ENCODE results near the gene RBBP8NL.

Gene RBBP8NL

DNA sequence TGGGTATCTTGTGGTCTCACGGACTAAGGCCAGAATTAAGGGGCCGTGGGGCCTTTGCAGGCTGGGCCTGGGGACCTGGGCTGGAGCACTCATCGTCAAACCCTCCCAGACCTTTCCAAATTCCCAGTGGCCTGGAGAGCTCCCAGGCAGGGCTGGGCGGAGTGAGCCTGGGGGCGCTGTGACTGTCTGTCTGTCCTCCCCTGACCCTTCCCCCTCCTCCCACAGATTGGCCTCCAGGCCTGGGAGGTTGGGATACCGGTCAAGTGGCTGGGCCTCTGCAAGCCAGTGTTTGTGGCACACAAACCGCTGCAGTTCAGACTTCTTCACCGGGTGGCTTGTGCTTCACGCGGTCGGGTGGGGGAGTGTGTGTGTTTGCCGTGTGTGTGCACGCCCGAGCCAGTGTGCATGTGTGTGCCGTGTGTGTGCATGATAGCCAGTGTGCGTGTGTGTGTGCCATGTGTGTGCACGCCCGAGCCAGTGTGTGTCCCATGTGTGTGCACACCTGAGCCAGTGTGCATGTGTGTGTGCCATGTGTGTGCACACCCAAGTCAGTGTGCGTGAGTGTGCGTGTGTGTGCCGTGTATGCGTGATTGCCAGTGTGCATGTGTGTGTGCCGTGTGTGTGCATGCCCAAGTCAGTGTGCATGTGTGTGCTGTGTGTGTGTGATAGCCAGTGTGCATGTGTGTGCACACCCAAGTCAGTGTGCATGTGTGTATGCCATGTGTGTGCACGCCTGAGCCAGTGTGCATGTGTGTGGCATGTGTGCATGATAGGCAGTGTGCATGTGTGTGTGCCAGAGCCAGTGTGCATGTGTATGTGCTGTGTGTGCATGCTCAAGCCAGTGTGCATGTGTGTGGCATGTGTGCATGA lies 6.3 kb downstream of the RBBP8NL start:
- DNase-seq, result peak; percentile 49 to 56
- H3K9me3 ChIP-seq (ENCODE audit: insufficient read depth, low read depth, low read length), result peaks cover 7% of the 10 kb centered on the region
- H3K18ac ChIP-seq (ENCODE audit: low read length), result no peak overlapping the region
- no peak overlapping the region for H2AK5ac ChIP-seq (ENCODE audit: low read length)
- no peak overlapping the region for H2BK5ac ChIP-seq (ENCODE audit: low read depth, low read length, poor library complexity)
- H3K4me2 ChIP-seq (ENCODE audit: low read length), result no peak overlapping the region
- no peaks in the 10 kb centered on the region for H3K27me3 ChIP-seq (ENCODE audit: insufficient read depth, low read length)
- peak overlapping the region; percentile 39 for H3K4me3 ChIP-seq (ENCODE audit: low read depth, low read length)
- H3K36me3 ChIP-seq (ENCODE audit: control insufficient read depth in 1 of 2, insufficient read depth in 2 of 2, low read length in 2 of 2), result peaks cover 4 to 5% of the 10 kb centered on the region in 2 experiments
- H3K27ac ChIP-seq (ENCODE audit: low read depth, low read length), result no peak overlapping the region
- no peak overlapping the region for H2BK12ac ChIP-seq (ENCODE audit: low read length)
- H3K79me1 ChIP-seq (ENCODE audit: low read length), result no peaks in the 10 kb centered on the region
- H3K14ac ChIP-seq (ENCODE audit: low read length), result no peak overlapping the region
- H3K4me1 ChIP-seq (ENCODE audit: control insufficient read depth in 1 of 2, insufficient read depth in 2 of 2, low read length in 2 of 2), result peaks cover 23 to 31% of the 10 kb centered on the region in 2 experiments
- H2BK120ac ChIP-seq (ENCODE audit: insufficient read depth, low read length, poor library complexity), result no peak overlapping the region
- no peak overlapping the region for H3K23ac ChIP-seq (ENCODE audit: low read length)
- H4K91ac ChIP-seq (ENCODE audit: low read depth, low read length), result no peak overlapping the region
- H3K79me2 ChIP-seq (ENCODE audit: control insufficient read depth, insufficient read depth, low read length, poor library complexity), result peaks cover 3% of the 10 kb centered on the region
- no peak overlapping the region for H3K4ac ChIP-seq (ENCODE audit: low read depth, low read length)
- no peak overlapping the region for H4K12ac ChIP-seq (ENCODE audit: low read depth, low read length)
- H3K9ac ChIP-seq (ENCODE audit: low read length), result no peak overlapping the region
- H2AFZ ChIP-seq (ENCODE audit: insufficient read depth, low read length, poor library complexity), result no peak overlapping the region
- no peak overlapping the region for H4K8ac ChIP-seq (ENCODE audit: low read depth, low read length)
- WGBS (ENCODE audit: extremely low coverage, insufficient coverage, insufficient read length), result no CpG with 5 or more reads among the region's 24 CpGs

DNA sequence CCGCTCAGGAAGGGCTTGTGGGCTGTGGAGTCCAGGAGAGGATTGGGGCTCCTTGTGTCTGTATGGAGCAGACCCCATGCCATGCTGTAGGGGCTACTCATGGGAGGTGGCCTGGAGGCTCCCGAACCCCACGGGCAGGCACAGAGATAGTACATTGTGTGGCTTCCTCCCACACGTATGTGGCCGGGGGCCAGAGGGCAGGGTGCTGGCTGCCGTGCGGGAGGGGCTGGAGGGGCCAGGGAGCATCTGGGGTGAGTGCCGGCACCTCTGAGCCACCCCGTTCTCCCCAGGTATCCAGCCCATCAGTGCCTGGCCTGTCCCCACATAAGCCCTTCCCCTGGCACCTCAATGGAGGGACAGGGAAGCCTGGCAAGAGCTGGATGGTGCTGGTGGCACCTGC lies 7.6 kb downstream of the RBBP8NL start:
- Histone ChIP-seq H2AK5ac (ENCODE audit: low read length) (no peak overlapping the region), H4K12ac (ENCODE audit: low read depth, low read length) (no peak overlapping the region), H3K23ac (ENCODE audit: low read length) (no peak overlapping the region), H3K4me3 (ENCODE audit: low read depth, low read length) (no peak overlapping the region), H3K36me3 (ENCODE audit: control insufficient read depth in 1 of 2, insufficient read depth in 2 of 2, low read length in 2 of 2) (peaks cover 6 to 8% of the 10 kb centered on the region in 2 experiments), H3K9ac (ENCODE audit: low read length) (no peak overlapping the region), H3K9me3 (ENCODE audit: insufficient read depth, low read depth, low read length) (peaks cover 8% of the 10 kb centered on the region), H3K27ac (ENCODE audit: low read depth, low read length) (no peak overlapping the region), H4K91ac (ENCODE audit: low read depth, low read length) (no peak overlapping the region), H3K18ac (ENCODE audit: low read length) (no peak overlapping the region), H2AFZ (ENCODE audit: insufficient read depth, low read length, poor library complexity) (no peak overlapping the region), H3K79me2 (ENCODE audit: control insufficient read depth, insufficient read depth, low read length, poor library complexity) (no peaks in the 10 kb centered on the region), H3K4me2 (ENCODE audit: low read length) (no peak overlapping the region), H3K14ac (ENCODE audit: low read length) (no peak overlapping the region), H4K8ac (ENCODE audit: low read depth, low read length) (no peak overlapping the region), H3K4me1 (ENCODE audit: control insufficient read depth in 1 of 2, insufficient read depth in 2 of 2, low read length in 2 of 2) (peaks cover 17 to 22% of the 10 kb centered on the region in 2 experiments), H3K79me1 (ENCODE audit: low read length) (no peaks in the 10 kb centered on the region), H3K4ac (ENCODE audit: low read depth, low read length) (no peak overlapping the region), H3K27me3 (ENCODE audit: insufficient read depth, low read length) (no peaks in the 10 kb centered on the region), H2BK12ac (ENCODE audit: low read length) (no peak overlapping the region), H2BK120ac (ENCODE audit: insufficient read depth, low read length, poor library complexity) (no peak overlapping the region), H2BK5ac (ENCODE audit: low read depth, low read length, poor library complexity) (no peak overlapping the region)
- DNase-seq, result no peak
- WGBS (ENCODE audit: extremely low coverage, insufficient coverage, insufficient read length), result no CpG with 5 or more reads among the region's 9 CpGs

DNA sequence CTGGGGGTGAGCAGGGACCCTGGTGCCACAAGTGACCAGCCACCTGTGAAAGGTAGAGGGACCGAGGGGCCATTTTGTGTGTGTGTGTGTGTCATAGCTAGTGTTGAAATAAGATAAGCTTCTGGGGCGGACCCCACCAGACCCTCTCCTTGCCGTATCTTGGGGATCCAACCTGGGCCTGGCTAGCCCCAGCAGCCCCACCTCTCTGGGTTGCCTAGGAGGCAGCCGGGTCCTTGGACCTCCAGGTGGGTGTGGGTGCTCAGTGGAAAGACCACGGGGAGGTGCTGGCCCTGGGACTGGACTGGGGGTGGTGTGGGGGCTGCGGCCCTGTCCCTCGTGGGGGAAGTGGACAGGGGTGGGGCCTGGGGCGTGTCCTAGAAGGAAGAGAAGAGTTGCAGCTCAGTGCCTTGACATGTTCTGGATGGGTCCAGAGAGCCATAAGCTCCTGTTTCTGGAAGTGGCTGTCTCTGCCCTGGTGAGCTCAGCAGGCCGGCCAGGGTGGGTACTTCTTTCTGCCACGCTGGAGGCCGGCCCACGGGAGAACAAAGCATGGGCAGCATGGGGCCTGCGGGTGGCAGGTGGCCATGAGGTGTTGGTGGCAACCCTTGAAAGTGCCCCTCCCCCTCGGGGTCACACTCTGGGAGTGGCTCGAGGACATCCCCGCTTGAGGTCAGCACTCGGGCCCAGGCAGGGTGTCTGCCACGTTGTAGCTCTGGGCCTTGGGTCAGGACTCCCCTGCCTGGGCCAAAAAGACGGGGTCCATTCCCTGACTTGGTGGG lies 8.4 kb downstream of the RBBP8NL start:
- DNase-seq, result no peak
- Histone ChIP-seq H3K4ac (ENCODE audit: low read depth, low read length) (no peak overlapping the region), H3K79me1 (ENCODE audit: low read length) (no peaks in the 10 kb centered on the region), H3K23ac (ENCODE audit: low read length) (no peak overlapping the region), H2BK120ac (ENCODE audit: insufficient read depth, low read length, poor library complexity) (no peak overlapping the region), H3K18ac (ENCODE audit: low read length) (no peak overlapping the region), H3K4me2 (ENCODE audit: low read length) (no peak overlapping the region), H2AK5ac (ENCODE audit: low read length) (no peak overlapping the region), H3K9ac (ENCODE audit: low read length) (no peak overlapping the region), H3K9me3 (ENCODE audit: insufficient read depth, low read depth, low read length) (peaks cover 11% of the 10 kb centered on the region), H4K91ac (ENCODE audit: low read depth, low read length) (no peak overlapping the region), H4K8ac (ENCODE audit: low read depth, low read length) (no peak overlapping the region), H3K27me3 (ENCODE audit: insufficient read depth, low read length) (no peaks in the 10 kb centered on the region), H2AFZ (ENCODE audit: insufficient read depth, low read length, poor library complexity) (no peak overlapping the region), H2BK12ac (ENCODE audit: low read length) (no peak overlapping the region), H3K14ac (ENCODE audit: low read length) (no peak overlapping the region), H4K12ac (ENCODE audit: low read depth, low read length) (no peak overlapping the region), H3K4me3 (ENCODE audit: low read depth, low read length) (no peak overlapping the region), H3K27ac (ENCODE audit: low read depth, low read length) (no peak overlapping the region), H3K79me2 (ENCODE audit: control insufficient read depth, insufficient read depth, low read length, poor library complexity) (no peaks in the 10 kb centered on the region), H3K4me1 (ENCODE audit: control insufficient read depth in 1 of 2, insufficient read depth in 2 of 2, low read length in 2 of 2) (peaks cover 10 to 14% of the 10 kb centered on the region in 2 experiments), H2BK5ac (ENCODE audit: low read depth, low read length, poor library complexity) (no peak overlapping the region), H3K36me3 (ENCODE audit: control insufficient read depth in 1 of 2, insufficient read depth in 2 of 2, low read length in 2 of 2) (peaks cover 6 to 9% of the 10 kb centered on the region in 2 experiments)
- no CpG with 5 or more reads among the region's 19 CpGs for WGBS (ENCODE audit: extremely low coverage, insufficient coverage, insufficient read length)

DNA sequence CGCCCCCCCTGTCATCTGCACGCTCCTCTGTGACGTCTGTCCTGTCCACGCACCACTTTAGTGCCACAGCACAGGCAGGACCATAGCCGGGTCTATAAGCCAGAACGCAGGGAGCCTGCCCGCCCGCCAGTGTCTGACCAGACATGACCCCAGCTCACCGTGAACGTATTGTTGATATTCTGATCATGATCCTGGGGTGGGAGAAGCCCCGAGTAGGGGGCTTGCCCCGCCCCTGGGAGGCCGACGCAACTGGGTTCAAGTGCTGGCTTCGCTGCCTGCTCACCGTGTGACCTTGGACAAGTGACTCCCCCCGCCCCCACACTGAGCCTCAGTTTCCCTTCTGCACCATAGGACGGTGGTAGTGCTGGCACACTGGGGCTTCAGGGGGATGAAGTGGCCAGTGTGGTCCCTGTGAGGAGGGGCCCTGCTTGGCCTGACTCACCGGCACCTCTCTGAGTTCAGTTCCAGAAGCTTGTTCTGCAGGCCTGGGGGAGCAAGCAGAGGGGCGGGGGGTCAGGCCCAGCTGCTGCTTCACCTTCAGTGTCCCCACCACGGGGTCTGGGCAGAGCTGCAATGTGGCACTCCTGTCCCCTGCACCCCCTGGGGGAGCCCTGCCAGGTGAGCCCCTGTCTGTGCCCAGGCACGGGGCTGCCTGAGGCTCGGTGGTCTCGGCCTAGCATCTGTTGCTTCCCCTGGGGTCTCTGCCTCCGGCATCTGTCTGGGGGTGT lies 9.2 kb downstream of the RBBP8NL start:
- no peak overlapping the region for H2BK12ac ChIP-seq (ENCODE audit: low read length)
- H3K36me3 ChIP-seq (ENCODE audit: control insufficient read depth in 1 of 2, insufficient read depth in 2 of 2, low read length in 2 of 2), result peaks cover 6 to 9% of the 10 kb centered on the region in 2 experiments
- no CpG with 5 or more reads among the region's 25 CpGs for WGBS (ENCODE audit: extremely low coverage, insufficient coverage, insufficient read length)
- H2AFZ ChIP-seq (ENCODE audit: insufficient read depth, low read length, poor library complexity), result no peak overlapping the region
- no peaks in the 10 kb centered on the region for H3K79me1 ChIP-seq (ENCODE audit: low read length)
- no peak overlapping the region for H3K9ac ChIP-seq (ENCODE audit: low read length)
- H4K8ac ChIP-seq (ENCODE audit: low read depth, low read length), result no peak overlapping the region
- no peaks in the 10 kb centered on the region for H3K27me3 ChIP-seq (ENCODE audit: insufficient read depth, low read length)
- peaks cover 10 to 14% of the 10 kb centered on the region in 2 experiments for H3K4me1 ChIP-seq (ENCODE audit: control insufficient read depth in 1 of 2, insufficient read depth in 2 of 2, low read length in 2 of 2)
- H4K12ac ChIP-seq (ENCODE audit: low read depth, low read length), result no peak overlapping the region
- H3K14ac ChIP-seq (ENCODE audit: low read length), result no peak overlapping the region
- H3K23ac ChIP-seq (ENCODE audit: low read length), result no peak overlapping the region
- no peaks in the 10 kb centered on the region for H3K79me2 ChIP-seq (ENCODE audit: control insufficient read depth, insufficient read depth, low read length, poor library complexity)
- H2AK5ac ChIP-seq (ENCODE audit: low read length), result no peak overlapping the region
- no peak overlapping the region for H2BK120ac ChIP-seq (ENCODE audit: insufficient read depth, low read length, poor library complexity)
- H3K4ac ChIP-seq (ENCODE audit: low read depth, low read length), result no peak overlapping the region
- H3K4me3 ChIP-seq (ENCODE audit: low read depth, low read length), result no peak overlapping the region
- H3K4me2 ChIP-seq (ENCODE audit: low read length), result no peak overlapping the region
- H4K91ac ChIP-seq (ENCODE audit: low read depth, low read length), result no peak overlapping the region
- no peak for DNase-seq
- peaks cover 11% of the 10 kb centered on the region for H3K9me3 ChIP-seq (ENCODE audit: insufficient read depth, low read depth, low read length)
- H3K18ac ChIP-seq (ENCODE audit: low read length), result no peak overlapping the region
- H2BK5ac ChIP-seq (ENCODE audit: low read depth, low read length, poor library complexity), result no peak overlapping the region
- no peak overlapping the region for H3K27ac ChIP-seq (ENCODE audit: low read depth, low read length)
